T-helper 1 cell (primary cell): ENCODE measurements around the gene EPHA2.

Source experiments
- DNase-seq, 5 donors: peaks; one replicate each; pipeline ENCODE4 v3.0.0-alpha.2; 2012 to 2020

EPHA2 gene

DNA sequence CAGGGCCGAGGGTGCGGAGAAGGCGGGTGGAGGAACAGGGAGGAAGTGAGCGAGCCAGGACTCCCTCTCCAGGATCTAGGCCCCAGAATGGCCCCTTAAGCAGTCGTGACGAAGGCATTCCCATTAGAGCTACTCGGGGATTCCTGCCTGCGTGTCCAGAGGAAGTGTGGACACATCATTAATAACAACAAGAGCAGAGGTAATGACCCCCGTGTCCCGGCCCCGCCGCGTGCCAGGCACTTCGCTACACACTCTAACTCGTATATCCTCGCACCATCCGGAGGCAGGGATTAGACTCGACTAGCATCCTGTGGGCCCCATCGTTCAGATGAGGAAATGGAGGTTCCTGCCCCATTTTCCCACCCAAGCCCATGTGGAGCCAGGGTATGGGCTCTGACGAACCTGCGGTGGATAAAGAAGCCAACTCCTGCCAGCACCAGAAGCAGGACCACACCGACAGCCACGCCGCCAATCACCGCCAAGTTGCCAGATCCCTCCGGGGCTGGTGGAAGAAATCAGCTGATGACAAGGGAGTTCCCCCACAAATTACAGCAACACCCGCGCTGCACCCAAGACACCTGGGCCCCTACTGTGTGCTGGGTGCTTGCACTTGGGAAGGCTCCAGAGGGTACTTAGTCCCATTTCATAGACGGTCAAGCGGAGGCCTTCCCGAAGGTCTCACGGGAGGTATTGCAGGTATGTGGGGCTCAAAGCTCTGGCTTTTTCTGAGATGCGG lies 21.6 kb downstream of the EPHA2 start:
- no peak for DNase-seq

DNA sequence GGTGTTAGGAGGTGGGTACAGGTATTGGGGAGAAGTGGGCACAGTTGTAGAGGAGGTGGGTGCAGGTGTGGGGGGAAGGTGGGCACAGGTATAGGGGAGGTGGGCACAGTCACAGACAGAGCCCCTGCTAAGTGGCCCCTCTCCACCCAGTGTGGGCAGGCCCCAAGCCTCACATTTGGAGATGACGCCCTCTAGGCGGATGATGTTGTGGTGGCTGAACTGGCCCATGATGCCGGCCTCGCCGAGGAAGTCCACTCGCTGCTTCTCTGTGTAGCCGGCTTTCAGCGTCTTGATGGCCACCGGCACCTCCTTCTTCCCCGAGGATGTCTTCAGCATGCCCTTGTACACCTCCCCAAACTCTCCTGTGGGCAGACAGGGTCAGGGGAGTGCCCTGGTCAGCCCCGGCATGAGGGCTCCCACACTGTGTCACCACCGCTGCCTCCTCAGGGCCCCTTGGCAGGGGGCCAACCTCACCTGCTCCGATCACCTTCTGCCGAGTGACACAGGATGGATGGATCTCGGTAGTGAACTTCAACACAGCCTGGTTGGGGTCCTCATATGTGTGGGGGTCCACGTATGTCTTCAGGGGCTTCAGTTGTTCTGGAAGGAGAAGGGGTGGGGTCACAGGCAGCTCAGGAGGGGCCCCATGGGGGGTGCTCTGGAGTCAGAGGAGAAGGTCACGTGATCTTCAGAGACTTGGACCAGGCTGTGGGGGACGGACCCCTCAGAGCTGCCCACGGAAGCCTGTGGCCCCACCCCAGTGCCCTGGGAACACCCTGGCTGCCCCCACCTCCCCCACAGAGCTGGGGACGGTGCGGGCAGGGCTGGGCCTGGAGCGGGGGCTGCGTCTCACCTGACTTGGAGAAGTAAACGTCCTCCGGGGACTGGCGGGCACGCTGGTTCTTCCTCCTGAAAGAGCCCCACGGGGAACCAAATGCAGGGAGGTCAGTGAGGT lies 22.6 kb downstream of the EPHA2 start:
- no peak for DNase-seq

DNA sequence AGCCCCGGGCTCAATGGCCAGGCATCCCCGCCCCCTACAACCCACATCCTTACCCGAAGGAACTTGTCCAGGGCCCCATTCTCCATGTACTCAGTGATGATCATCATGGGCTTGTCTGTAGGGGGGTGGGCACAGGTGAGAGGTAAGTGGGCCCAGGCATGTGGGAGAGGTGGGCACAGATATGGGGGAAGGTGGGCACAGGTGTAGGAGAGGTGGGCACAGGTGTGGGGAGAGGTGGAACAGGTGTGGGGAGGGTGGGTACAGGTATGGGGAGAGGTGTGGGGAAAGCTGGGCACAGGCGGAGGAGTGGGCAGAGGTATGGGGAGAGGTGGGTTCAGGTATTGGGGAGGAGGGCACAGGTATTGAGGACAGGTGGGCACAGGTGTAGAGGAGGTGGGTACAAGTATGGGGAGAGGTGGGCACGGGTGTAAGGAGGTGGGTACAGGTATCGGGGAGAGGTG lies 23.5 kb downstream of the EPHA2 start:
- no peak for DNase-seq

DNA sequence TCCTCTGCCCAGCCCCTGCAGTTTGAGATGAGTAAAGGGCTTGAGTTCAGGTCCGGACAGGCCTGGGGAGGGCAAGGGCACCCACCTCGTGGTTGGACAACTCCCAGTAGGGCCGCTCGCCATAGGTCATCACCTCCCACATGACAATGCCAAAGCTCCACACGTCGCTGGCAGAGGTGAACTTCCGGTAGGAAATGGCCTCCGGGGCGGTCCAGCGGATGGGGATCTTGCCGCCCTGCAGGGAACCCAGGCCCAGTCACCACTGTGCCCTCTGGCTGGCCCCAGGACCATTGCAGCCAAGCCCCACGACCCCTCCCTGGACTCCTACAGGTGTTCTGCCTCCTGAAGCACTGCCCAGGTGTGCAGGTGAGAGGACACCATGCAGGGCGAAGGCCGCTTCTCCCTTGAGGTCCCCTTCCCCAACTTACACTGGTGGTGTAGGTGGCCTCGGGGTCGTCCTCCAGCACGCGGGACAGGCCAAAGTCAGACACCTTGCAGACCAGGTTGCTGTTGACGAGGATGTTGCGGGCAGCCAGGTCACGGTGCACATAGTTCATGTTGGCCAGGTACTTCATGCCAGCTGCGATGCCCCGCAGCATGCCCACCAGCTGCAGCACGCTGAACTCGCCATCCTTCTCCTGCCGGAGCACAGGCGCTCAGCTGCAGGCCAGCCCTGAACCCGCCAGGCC lies 24.1 kb downstream of the EPHA2 start:
- no peak for DNase-seq

DNA sequence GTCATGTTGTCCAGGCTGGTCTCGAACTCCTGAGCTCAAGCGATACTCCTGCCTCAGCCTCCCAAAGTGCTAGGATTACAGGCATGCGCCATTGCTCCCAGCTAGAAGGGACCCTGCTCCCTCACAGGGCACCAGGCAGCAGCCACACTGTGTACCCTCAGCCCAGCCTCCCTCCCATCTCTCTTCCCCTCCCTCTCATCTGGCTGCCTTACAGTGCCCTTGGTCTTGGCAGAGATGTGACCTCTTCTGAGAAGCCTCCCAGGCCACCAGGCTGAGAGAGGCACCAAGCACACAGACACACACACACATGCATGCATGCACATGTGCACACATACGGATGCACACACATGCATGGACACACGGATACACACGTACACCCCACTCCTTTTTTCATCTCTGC lies 25.0 kb downstream of the EPHA2 start:
- no peak for DNase-seq

DNA sequence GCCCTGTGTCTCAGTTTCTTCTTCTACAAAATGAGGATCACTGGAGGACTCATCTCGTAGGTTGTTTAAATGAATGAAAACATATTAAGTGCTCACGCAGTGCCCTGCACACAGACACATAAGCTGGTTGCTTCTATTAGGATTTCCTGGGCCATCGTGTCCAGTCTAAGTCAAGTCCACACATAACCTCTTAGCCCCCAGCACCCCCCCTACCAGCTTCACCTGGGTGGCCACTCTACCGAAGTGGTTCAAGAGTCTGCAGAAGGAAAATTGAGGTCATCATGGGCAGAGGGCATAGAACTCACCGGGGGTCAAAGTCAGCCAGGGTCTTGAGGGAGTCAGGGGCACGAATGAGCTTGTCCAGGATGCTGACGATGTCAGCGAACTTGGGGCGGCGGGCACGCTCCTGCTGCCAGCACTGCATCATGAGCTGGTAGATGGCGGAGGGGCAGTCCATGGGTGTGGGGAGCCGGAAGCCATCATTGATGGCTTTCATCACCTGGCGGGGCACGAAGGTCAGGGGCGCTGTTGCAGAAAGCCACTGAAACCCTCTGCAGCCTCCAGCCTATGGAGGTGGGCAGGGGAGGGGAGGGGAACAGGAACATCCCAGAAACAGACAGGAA lies 25.8 kb downstream of the EPHA2 start:
- DNase-seq, result no peak

DNA sequence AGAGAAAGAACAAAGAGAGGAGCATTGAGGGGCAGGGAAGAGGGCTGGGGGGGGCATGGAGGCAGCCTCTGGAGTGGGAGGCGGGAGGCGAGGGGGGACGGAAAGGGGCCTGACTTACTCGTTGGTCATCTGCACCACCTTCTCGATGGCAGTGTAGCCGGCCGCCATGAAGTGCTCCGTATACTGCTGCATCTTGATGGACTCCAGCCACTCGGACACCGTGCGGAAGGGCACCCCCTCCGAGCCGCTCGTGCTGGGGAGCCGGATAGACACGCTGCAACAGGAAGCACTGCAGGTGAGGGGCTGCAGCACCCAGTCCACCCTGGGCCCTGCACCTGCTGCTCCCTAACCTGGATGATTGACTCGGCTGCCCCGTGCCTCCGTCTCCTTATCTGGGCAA lies 26.6 kb downstream of the EPHA2 start:
- no peak for DNase-seq

DNA sequence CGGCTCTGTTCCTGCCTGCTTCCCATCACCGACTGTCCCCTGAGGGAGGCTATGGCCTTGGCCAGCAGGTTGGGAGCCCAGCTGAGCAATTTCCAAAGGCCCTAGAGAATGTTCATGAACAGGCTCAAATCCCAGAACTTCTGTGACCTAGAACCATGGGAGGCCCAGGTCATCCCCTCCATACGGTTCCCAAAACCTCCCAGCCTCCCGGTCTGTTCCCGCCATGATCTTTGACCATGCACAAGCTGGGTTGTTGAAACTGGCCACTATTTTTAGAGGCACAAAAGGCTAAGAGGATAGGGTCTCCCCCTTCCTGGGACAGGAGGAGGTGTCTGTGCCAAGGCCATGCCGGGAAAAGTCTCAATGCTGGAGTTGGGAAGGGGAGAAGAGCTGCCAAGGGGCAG lies 27.5 kb downstream of the EPHA2 start:
- DNase-seq, result no peak

DNA sequence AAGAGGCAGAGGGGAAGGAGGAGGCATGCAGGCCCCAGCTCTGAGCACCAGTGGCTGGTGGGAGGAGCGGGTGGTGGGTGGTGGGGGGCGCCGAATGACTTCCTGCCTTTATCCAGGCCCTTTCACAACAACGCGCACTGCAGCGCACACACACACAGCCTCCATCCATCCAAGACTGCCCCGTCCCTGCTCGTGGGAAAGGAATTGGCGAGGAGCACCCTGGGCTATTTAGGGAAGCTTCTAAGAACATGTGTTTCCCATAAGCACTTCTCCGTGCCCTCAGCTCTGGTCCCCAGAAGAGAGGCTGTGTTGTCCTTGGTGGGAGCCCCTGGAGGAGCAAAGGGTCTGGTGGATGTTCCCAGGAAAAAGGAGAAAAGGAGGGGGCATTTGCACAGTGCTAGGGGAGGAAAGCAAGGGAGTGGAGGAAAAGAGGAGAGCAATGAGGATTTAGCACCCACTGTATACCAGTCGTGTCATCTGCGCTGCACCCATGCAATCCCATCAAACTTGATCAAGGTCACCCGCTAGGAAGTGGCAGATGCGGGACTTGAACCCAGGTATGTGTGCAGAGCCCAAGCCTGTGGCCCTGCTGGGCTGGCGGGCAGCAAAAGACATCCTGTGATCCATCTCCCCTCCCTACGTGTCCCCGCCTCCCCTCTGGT lies 28.1 kb downstream of the EPHA2 start:
- no peak for DNase-seq

DNA sequence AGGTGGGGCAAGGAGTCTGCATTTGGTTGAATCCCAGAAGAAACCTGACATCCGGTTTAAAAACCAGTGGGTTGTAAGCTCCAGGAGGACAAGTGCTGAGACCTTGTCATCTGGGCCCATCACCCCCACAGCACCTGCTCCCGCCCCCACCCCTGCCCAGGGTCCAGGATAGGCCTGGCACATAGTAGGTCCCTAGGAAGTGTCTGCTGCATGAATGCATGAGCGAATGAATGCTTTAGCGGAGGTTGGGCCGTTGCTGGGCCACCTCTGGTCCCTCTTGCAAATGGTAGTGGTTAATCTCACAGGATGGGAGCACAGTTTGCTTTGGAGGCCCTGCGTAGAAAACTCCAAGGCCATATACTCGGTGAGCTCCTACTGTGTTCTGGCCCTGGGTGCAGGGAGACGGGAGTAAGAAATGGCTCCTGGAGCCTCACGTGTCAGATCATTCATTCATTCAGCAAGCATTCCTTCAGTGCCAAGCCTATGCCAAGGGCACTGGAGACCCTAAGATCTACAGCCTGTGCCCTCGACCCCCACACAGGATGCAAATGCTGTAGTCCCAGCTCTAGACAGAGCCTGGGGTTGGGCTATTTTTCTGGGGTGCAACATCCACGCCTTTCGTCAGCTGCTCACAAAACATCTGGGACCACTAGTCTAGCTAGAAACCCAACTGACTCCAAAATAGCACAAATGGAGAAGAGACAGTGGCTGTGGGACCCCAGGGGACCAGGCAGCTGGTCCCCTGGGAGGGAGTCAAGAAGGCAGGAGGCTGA lies 28.9 kb downstream of the EPHA2 start:
- no peak for DNase-seq

DNA sequence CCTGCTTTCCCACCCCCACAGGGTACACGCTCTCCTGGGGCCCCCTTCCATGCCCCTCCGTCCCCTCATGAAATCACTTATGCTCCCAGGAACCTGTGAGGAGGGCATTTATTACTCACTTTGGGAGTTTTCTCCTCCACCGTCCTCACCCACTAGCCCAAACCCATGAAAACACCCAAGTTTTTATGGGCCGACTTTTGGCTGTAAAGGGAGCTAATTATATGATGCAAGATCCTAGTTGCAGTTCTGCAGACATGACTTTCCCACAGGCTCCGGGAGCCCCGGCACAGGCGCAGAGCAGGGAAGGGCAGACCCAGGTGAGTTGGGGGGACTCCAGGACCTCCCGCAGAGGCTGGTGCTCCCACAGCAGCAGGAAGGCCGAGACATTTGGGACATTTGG lies 29.7 kb downstream of the EPHA2 start:
- DNase-seq, result no peak

DNA sequence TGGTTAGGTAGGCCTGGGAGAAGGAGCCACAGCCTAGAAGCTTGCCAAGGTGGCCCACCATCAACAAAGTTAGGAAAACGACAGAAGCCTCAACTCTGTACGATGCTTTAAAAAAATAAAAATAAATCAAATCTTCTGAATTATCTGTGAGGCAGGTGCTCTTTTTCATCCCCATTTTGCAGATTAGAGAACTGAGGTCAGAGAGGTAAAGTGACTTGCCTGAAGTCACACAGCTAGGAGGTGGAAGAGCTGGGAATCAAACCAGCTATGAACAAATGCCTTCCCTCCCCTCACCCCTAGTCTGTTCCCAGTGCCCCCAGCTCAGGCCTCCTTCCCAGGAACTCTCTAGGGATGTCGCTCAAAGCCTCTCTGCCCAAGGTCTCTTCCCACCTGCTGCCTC lies 30.4 kb downstream of the EPHA2 start:
- DNase-seq, result no peak

DNA sequence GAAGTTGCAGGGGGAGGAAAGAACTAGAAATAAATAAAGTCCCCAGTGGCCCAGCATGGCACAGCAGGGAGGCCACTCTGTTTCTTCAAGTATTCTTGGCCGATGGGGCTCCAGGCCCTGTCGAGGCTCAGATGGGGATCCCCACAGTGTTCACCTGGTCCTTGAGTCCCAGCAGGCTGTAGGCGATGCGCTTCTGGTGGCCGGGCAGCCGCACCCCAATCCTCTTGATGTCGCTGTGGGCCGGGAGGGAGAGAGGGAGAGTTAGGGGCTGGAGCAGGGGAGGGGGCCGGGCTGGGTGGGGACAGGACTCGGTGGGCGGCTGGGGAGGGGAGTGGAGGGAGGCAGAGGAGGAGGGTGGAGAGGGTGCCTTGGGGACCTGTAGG lies 30.8 kb downstream of the EPHA2 start:
- no peak for DNase-seq

DNA sequence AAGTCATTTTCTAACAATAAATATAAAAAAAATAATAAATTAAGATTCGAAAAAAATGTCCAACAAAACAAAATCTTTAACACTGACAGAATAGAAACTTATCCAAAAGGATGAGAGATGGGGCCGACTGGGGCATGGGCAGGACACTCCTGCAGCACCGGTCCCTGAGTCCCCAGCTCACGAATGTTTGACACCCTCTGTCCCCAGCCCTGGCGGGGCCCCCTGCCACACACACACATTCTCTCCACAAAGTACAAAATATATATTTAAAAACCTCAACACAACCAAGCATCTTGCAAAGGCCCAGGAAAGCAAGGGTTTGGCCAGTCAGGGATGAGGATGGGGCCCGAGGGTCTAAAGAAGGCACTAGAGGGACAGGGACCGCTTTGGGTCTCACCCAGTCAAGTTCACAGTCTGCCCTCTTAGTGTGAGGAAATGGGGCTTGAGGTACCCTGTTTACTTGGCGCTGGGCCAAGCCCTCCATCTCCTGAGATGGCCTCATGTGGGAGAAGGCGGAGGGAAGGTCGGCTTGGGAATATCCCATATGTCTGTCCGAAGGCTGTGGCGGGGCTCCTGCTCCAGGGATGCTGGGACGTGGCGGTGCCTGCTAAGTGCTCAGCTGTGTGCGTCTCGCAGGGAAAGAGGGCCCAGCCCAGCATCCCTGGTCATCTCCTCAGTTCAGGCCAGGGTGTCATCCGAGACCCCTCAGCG lies 31.3 kb downstream of the EPHA2 start:
- no peak for DNase-seq

DNA sequence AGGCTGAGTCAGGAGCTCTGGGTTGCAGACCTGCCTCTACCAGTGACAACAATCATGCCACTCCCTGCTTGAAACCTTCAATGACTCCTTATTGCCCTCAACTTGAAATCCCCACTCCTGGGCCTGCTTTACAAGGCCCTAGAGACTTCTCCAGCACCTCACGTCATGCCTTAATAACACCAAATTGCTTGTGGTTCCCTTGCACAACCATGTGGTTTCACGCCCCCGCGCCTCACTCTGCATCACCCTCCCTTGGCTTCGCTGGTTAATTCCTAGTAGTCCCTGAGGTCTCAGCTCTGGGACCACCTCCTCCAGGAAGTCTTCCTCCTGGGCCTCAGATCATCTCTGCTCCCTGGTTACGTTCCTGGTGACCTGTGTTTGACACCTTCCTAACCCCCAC lies 33.0 kb downstream of the EPHA2 start:
- no peak for DNase-seq

DNA sequence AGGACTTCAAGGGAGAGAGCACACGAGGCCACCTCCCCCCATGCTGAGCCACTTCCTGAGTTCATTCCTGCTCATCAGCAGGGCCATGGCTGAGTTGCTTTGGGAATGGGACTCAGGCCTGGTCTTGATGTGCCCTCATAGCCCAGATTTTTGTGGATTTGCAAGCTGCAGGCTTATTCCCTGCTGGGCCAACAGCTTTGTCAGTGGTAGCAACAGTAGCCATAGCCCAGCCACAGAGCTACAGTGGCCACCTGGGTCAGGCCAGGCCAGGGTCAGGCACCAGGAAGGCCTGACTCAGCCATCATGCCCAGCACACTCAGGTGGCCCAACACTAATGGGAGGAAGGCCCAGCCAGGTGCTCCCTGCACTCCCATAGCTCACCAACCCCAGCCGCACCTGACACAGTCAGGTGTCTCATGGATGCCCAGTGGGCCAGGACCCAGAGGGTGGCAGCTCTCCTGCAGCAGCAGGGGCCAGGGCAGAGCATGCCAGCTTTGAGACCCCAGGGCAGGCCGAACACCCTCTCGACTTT lies 33.5 kb downstream of the EPHA2 start:
- no peak for DNase-seq

DNA sequence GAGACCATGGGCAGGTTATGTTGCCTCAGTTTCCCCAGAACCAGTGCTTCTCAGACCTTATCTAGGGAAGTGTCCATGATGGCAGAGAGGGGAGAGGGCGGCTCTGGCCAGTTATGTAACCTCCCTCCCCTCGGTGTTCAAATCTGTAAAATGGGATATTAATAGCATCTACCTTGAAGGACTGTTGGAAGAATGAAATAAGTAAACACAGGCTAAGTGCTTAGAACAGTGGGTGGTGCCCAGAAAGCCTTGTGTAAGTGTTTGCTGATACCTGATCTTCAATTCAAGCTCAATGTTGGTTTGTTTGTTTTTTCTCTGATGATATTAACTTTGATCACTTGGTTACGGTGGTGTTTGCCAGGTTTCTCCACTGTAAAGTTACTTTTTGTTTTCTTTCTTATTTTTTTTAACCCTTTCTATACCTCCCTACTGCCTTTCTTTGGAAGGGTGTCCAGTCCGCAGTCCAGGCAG lies 34.9 kb downstream of the EPHA2 start:
- no peak for DNase-seq

DNA sequence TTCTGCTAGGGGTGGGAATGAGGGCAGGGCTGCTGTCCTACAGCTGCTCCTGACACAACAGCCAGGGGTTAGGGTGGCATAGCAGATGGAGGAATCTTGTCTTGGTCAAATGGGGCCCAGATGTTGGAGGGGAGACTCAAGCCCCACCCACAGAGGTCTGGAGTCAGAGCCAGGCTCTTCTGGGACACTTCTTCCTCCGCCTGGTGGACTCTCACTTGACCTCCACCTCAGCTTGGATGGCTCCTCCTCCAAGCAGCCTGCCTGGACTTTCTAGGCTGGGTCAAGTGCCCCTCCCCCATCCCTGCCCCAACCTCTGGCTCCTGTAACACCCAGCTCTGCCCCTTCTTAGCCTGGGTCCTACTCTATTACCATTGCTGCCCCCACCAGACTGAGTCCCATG lies 35.5 kb downstream of the EPHA2 start:
- DNase-seq, result no peak

DNA sequence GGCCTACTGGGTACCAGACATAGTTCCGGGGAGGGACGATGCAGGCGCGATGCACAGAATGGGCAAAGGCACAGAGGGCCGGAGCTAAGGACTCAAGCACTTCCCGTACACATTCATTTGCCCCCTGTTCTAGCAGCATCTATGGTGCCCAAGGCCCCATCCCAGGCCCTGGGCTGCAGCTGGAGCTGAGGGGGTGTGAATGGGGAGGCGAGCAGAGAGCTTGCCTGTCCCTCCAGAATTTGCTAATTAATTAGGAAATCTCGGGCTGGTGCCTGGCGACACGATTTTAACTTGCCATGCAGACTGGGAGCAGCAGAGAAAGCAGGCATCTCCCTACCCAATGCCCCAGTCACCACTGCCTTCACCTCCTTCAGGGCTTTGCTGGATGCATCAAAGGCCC lies 35.9 kb downstream of the EPHA2 start:
- no peak for DNase-seq

DNA sequence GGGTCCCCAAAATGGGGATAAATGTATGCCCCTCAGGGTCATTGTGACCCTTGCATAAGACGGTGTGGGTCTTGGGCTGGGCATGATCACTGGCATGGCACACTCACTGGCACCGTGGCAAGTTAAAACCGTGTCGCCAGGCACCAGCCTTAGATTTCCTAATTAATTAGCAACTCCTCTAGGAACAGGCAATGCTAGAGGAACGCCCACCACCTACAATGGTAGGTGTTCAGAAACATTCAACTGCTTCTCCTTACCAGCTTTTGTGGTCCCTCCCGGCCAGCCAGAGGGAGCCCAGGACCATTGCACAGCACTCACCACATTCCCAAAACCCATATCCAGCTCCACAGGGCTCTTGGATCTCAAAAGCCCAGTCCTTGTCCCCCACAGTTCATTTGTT lies 36.4 kb downstream of the EPHA2 start:
- DNase-seq, result no peak

DNA sequence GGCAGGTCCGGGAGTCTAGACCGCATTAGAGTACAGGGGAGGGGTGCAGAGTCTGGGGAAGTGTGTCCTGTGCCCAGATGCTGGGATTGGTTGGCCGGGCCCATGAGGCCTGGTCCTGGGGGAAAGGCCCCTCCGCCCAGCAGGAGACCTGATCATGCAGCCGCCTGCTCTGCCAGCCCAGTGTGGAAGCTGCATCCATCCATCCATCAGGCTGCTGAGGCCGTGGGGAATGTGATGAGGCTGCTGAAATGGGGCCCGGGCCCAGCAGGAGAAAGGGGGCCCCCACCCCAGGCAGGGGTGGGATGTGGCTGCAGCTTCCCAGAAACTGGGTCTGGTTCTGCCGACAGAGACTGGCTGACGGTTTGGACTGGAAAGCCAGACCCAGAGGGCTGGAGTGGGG lies 37.2 kb downstream of the EPHA2 start:
- no peak for DNase-seq
